B cell (primary cell): ENCODE measurements around the gene PCDH19.

ENCODE experiments used
- EZH2 ChIP-seq: IDR thresholded peaks from 2 replicates; pipeline ENCODE4 v1.6.1; 2012; ENCODE audit warnings: borderline replicate concordance, low read depth, mild to moderate bottlenecking, moderate library complexity, low read length; ENCODE audit not compliant: insufficient read depth, poor library complexity, severe bottlenecking
- TF ChIP-seq, protein P1 (sequence below): fragments of 200-600 bp; IDR thresholded peaks from one replicate; pipeline ENCODE4 v1.8.0; 2022; ENCODE audit warnings: antibody characterized with exemption, mild to moderate bottlenecking

DNA sequence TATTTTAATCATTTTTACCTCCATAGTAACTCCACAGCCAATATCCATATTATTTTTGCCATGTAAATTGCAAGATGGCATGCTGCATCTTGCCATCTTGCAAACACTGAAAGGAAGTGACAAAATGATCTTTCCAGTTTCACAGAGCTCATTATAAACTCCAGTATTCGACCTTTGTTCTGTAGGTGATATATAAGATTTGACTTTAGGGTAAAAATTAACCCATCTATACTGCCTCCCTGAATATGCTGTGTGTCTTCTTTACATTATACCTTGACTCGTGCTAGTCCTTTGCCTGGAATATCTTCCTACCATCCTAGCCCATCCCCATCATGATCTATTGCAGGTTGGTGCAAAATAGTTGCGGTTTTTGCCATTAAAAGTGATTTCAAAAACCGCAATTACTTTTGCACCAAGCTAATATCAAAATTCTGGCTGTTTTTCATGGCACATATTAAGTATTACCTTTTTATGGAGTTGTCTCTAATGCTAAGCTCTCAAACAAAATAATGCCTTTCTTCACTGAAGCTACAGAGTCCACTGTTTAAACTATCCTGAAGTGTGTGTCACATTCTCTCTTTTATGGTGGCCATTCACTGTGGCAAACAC is 161.1 kb downstream of the PCDH19 start:
- TF ChIP-seq, protein P1, sequence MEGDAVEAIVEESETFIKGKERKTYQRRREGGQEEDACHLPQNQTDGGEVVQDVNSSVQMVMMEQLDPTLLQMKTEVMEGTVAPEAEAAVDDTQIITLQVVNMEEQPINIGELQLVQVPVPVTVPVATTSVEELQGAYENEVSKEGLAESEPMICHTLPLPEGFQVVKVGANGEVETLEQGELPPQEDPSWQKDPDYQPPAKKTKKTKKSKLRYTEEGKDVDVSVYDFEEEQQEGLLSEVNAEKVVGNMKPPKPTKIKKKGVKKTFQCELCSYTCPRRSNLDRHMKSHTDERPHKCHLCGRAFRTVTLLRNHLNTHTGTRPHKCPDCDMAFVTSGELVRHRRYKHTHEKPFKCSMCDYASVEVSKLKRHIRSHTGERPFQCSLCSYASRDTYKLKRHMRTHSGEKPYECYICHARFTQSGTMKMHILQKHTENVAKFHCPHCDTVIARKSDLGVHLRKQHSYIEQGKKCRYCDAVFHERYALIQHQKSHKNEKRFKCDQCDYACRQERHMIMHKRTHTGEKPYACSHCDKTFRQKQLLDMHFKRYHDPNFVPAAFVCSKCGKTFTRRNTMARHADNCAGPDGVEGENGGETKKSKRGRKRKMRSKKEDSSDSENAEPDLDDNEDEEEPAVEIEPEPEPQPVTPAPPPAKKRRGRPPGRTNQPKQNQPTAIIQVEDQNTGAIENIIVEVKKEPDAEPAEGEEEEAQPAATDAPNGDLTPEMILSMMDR: no peak
- no peak for TF ChIP-seq EZH2
